Left cardiac atrium (tissue), 4 donors: ENCODE data around the gene SLC45A3. TPM values are rescaled to one million over a fixed set of nuclear protein-coding genes. Genes with fewer than 3 reads are reported as not detected.

Experiments used
- ATAC-seq, 2 donors: fragments of 200-7000 bp; cut with Tn5 transposase; one replicate each; pipeline ENCODE4 v1.9.1; 2020; ENCODE audit warnings: mild to moderate bottlenecking in 2 of 2, moderate library complexity in 2 of 2
- DNase-seq: peaks from one replicate; pipeline ENCODE4 v3.0.0-alpha.2; 2020
- intact Hi-C, 2 donors: fragments of 100-400 bp; cut with DNase I; formaldehyde crosslinking; loops; one replicate each; pipeline versions ENCODE4 v1.14.1 to v1.15.1; 2022 to 2023
- total RNA-seq, 2 donors: library from RNA; stranded (reverse); fragmentation: NEBNext Ultra II Directional; extraction: Animal tissue kit (Norgen Biotek cat#: 25700); gene quantifications; one replicate each; pipeline ENCODE4 v1.2.1, GENCODE V29; 2021
- donor health status: DM: no; HTN: yes; CAD: no.
- donor health status: DM: no; HTN: yes; CAD: no; lungs with severe emphysema.
- donor health status: DM: yes; HTN: yes; CAD: no.
- donor health status: Dilated cardiomyopathy.

The SLC45A3 gene
- total RNA-seq, 2 donors from 2014 or later, result 1.3 to 3.3 TPM

DNA sequence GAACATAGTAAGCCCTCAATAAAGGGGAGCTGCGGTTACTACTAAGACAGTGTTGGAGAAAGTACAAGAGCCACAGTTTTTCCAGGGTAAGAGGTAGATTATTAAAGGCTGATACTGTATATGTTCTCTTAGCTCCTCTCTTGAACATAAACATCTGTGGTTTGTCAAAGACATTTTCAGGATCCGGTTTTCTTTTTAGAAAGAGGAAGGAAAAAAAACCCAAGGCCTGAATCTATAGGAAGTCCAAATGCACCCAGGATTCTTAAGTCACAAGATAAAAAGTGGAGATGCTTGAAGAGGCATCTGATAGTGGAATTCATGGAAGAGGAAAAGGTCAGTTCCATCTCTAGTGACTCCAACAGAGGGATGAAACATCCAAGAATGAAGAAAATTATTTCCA, 24.6 kb upstream of the SLC45A3 start:
- intact Hi-C loops, result no loop called here
- no peak for DNase-seq
- no peak for ATAC-seq

DNA sequence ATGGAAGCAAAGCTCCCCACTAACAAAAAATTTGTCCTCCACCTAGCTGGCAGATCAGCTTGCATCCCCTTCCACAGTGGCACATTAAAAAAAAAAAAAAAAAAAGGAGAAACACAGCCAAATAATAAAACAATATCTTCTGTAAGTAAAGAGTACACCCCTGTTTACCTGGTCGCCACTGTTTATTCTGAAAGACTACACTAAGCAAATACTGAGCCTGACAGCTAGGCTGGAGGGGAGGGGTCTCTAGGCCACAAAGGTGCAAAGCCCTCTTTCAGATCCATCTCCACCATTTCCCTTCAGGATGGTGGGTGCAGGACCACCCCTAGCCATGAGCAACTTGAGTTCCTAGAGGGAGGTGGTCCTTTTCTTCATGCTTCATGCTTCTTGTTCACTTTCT, 22.8 kb upstream of the SLC45A3 start:
- ATAC-seq, result no peak
- intact Hi-C loops, result no loop called here
- DNase-seq, result no peak

DNA sequence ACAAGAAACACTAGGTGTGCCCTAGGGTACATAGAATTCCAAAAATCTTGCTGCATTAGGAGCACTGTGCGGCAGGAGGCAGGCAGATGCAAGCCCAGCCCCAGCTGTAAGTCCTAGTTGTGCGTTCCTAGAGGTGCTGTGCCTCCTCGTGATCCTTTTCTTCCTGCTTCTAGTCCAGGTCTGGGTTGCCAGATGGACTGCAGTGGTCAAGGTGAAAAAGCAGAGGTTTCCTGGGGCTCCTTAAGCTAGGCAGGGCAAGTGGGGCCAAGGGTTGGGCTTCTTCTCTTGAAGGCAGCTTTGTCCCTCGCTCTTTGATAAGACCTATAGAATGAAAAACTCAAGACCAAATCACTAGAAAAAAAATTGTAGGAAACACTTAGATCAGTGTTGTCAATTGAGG, 21.6 kb upstream of the SLC45A3 start:
- intact Hi-C loops, result no loop called here
- DNase-seq (no peak), ATAC-seq (no peak)

DNA sequence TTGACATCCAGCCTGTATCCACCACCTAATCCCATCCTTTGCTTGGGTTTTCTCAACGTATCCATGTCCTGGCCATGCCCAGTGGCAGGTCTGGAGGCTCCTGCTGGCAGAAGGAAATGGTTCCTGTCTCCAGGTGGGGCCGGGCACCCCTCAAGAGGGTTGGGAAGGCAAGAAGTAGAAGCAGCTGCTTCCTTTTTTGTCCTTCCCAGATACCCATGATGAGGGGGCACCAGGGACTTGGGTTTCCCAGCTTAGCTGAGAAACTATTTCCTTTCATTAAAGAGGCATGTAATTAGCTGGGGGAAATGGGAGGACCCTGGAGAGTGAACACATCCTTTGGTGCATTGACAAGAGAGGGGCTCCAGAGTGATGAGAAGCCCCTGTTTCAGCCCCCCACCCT, 21.1 kb upstream of the SLC45A3 start:
- no peak for ATAC-seq
- no peak for DNase-seq
- intact Hi-C loops, result no loop called here

DNA sequence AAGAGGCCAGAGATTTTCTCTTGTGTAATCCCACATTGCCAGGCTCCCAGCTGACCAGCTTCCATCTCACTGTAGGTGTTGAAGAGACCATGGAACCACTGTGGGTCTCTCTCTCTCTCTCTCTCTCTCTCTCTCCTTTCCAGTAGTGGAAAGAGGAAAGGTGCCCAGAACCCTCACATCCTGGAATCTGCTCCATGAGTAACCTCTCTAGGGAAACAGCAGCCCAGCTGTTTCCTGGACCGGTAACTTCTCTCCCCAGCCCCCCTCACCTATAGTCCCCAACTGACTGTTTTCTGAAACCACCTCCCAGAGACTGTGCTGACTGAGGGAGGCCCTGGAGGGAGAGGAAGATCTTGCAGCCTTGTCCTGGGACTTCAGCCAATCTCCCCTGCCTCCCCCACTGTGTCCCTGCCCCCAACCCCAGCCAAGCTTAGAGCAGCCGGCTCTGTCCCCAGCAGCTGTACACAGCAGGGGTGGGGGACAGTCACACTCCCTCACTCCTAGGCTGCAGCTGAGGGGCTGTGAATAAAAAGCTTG, 20.6 kb upstream of the SLC45A3 start:
- intact Hi-C loops, result no loop called here
- peak; percentile 69 to 82 for ATAC-seq
- DNase-seq, result no peak

DNA sequence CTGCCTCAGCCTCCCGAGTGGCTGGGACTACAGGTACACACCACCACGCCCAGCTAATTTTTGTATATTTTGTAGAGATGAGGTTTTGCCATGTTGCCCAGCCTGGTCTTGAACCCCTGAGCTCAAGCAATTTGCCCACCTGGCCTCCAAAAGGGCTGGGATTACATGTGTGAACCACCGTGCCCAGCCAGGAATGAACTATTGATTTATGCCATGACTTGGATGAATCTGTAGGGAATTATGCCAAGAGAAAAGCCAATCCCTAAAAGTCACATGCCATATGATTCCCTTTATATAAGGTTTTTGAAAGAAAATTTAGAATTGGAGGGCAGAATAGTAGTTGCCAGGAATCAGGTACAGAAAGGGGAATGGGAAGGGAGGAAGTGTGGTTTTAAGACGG, 19.1 kb upstream of the SLC45A3 start:
- ATAC-seq, result no peak

DNA sequence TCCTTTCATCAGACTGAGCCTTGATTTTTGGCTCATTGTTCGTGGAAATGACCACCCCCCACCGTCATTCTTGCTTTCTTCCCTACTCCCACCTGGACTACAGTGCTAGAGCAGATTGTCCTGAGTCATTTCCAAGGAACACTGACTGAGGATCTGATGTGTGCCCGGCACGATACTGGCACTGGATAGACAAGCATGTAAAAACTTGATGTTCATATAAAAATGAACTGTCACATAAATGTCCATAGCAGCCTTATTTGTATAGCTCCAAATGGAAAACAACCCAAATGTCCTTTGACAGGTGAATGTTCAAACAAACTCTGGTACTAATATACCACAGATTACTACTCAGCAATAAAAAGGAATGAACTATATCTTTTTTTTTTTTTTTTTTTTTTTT, 18.6 kb upstream of the SLC45A3 start:
- no peak for DNase-seq
- intact Hi-C loops, result no loop called here

More for the DNA sequence above, 19.1 kb upstream of the SLC45A3 start:
- DNase-seq, result no peak
- intact Hi-C loops, result no loop called here

DNA sequence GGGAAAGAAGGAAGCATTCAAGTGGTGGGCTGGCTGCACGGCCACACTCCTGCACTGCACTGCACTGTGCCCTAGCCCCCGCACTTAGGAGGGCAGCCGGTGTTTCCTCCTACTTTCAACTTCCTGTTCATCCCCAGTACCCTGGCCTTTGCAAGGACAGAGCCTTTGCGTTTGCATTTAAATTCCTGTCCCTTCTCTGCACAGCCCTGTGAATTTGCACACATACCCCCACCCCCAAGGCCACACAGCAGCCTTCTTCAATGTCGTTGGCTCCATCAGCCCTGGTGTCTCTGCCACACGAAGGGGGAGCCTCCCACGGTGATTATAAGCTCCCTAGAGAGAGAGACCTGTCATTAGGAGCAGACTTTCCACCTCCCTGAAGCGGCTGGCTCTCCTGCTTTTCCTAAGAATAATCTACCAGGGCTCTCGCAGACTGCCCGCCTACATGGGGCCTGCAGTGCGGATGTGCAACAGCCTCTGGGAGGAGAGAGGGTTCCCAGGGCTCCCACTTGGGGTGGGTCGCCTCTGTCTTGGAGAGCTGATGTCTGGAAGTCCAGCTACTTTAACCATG, 13.2 kb upstream of the SLC45A3 start:
- DNase-seq, result no peak
- ATAC-seq, result no peak
- intact Hi-C loops, result no loop called here

More for the DNA sequence above, 18.6 kb upstream of the SLC45A3 start:
- ATAC-seq, result no peak

DNA sequence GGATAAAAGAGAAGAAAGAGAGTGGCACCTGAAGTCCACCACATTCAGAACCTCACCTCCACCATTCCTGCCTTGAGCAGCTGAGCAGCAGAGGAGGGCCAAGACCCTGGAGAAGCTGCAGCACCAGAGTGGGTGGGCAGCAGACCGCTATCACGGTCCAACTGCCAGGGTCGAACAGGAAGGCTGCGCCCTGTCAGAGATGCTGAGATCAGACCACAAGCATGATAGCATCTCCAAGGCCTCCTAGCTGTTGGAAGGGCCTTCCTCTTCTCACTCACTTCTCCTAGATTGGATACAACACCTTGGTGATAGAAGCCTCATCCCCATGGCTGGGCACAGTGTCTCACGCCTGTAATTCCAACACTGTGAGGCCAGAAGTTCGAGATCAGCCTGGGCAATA, 12.1 kb upstream of the SLC45A3 start:
- ATAC-seq, result no peak
- intact Hi-C loops, result no loop called here

DNA sequence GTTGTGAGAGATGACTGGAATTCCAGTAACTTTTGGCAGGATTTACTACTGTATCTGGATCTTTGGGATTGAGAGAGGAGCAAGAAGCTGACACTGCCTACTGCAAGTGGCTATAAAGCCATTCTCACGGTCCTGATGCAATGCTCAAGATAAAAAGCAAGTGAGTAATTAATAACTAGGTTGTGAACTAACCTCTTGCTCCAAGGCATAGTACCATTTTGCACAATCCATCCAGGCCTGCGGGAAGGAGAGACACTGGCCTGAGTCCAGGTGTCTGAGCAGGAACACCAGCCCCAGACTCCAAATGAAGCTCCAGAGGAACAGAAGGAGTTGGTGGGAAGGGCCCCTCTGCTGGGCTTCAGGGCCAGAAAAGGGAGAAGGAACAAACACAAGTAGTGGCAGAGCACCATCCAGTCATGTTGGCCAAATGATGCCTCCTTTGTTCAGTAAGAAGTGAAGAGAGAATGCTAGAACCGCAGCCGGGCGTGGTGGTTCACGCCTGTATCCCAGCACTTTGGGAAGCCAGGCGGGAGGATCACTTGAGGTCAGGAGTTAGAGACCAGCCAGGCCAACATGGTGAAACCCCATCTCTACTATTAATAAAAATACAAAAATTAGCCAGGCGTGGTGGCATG, 9.9 kb upstream of the SLC45A3 start:
- intact Hi-C loops, result no loop called here
- no peak for ATAC-seq
- no peak for DNase-seq

More for the DNA sequence above, 12.1 kb upstream of the SLC45A3 start:
- no peak for DNase-seq

DNA sequence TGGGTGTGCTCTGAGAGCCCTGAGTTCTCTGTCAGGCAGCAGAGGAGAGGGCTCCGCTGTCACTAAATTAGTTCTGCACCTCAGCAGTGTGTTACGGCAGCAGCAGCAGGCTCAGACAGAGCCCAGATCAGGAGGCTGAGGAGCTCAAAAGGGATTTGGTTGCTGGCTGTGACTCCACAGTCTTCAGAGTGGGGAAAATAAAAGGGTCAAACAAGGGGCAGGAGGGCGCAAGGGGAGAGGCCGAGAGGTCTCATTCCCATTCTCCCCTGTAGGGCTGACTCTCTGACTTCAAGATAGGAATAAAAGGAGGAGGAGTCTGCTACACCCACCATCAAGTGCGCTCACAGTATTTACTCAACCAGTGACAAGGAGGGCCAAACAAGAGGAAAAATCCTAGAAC, 9.2 kb upstream of the SLC45A3 start:
- no peak for DNase-seq
- intact Hi-C loops, result no loop called here
- ATAC-seq, result no peak

DNA sequence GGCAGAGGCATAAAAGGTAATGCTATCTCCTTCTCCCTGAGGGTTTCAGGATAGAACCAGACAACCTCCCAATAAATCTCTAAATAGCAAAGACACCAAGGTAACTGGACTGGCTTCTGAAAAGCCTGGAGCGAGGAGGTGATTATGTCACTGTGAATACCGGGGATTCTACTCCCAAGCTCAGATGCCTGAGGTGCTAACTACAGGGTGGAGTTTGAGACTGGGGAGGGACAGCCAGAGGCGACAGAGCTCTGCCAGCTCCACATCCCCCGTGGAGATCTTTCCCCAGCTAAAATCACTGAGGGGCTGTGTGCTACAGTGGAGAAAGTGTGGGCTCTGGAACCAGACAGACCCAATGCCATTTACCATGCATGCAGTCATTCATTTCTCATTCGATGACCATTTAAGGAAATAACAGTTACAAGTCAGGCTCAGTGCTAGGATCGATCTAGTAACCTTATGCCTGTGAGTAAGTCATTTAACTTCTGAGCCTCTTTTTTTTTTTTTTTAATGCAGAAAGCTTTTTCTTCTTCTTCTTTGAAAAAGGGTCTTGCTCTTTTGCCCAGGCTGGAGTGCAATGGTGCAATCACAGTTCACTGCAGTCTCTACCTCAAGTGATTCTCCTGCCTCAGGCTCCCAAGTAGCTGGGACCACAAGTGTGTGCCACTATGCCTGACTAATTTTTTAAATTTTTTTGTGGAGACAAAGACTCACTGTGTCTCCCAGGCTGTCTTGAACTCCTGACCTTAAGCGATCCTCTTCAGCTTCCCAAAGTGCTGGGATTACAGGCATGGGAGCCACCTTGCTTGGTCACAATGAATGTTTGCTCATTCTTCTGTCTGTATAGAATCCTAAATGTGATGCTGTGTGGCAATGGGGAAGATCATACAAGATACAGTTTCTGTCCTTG, 8.1 kb upstream of the SLC45A3 start:
- intact Hi-C loops, result no loop called here
- ATAC-seq (no peak), DNase-seq (no peak)

DNA sequence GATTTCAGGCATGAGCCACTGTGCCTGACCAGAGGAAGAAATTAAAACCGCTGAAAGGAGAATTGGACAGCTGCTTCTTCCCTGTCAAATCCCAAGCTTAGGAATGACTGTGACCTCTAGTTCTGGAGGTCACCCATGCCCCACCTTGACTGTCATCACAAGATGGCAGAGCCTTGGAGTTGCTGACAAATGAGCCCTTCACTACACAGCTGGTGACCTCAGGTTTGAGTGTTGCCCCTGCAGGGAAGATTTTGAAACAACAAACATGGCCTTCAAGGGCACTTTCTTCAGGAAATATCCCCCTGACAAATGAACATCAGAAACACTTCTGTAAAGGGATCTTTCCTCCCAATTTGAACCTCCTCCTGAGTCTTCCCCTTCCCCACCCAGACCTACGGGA, 6.9 kb upstream of the SLC45A3 start:
- DNase-seq (no peak), ATAC-seq (no peak)
- intact Hi-C loops, result no loop called here

DNA sequence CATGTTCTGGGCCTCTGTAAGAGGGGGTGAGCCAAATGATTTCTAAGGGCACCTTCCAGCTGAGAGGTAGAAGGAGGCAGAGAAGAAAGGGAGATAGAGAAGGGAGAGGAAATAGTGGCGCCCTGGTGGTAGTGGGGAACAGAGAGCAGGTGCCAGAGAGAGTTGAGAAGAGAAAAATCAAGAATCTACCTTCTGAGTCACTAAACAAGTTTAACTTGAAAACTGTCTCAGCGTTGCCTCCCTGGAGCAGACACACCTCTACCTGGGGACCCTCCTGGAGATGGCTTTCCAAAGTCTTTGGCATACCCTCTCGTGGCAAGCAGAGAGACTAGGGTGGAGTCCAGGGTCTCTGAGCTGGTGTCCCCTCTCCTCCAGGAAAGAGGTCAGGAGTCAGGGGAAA, 1.1 kb upstream of the SLC45A3 start:
- intact Hi-C loops, result no loop called here
- DNase-seq (no peak), ATAC-seq (no peak)

DNA sequence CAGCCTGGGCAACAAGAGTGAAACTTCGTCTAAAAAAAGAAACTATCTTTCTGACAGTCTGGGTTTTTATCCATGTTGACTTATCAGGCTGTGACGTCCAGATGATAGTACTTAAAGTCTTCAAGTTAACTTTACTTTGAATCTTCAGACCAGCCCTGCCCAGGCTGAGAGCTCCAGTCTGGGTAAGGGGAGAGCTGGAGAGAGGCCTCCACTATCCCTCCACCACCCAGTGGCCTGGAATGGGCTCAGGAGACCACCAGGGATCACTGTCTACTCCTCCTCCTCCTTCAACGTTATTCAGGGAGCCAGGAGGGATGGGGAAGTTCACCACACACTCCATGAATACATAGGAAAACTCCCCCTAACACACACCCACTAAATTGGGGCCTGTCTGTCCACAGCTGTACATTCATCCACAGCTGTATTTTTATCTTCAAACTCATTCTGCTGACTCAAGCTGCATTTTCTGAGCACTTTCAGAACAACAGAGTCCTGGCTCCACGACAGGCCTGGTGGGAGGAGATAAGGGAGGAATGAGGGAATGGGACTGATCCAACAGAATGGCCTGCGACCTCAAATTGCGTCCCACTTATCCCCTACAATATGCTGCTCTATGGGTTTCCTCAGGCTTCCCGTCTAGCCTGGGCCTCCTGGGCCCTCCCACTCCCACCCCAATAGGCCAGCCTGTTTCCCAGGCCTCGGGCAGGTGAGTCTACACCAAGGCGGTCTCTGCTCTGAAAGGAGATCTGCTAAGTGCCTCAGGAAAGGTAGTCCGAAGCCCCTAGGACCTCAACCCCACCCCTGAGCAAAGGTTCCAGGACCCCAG, 1.8 kb downstream of the SLC45A3 start:
- intact Hi-C loops, result no loop called here
- DNase-seq (peak; percentile 39), ATAC-seq (peak; percentile 52 to 69)

DNA sequence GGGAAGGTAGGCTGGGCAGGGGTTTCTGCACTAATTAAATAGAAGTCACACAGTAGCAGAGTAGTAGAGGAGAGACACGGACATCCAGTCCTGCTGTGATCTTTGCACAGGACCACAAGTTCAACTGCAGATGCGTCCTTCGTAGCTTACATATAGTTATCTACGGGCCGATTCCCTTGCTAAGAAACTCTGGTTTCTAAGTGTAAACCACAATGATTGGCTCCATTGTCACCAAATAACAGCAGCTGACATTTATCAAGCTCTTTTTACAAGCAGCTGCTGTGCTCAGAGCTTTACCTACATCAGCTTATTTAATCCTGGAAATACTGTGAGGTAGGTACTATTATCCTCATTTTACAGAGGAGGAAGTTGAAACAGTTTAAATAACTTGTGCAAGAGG, 3.1 kb downstream of the SLC45A3 start:
- no peak for ATAC-seq
- intact Hi-C loops, result no loop called here
- DNase-seq, result no peak

DNA sequence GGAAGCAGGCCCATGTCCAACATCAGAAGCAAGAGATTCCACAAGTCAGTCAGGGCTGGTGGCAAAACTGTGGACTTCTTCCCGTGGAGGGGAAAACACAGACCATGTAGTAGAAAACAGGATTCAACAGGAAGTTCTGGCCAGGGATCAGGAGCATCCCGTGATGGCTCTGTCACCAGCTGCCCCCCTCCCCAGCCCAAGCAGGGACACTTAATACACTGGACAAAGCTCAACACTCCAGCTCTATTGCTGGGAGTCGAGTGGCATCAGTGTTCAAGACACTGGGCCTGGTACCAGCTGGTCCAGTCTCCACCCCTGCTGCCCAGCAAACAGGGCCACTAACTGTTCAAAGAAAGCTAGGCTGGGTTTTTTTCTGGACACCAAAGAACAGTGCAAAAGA, 3.7 kb downstream of the SLC45A3 start:
- ATAC-seq, result no peak
- no peak for DNase-seq
- intact Hi-C loops, result no loop called here

DNA sequence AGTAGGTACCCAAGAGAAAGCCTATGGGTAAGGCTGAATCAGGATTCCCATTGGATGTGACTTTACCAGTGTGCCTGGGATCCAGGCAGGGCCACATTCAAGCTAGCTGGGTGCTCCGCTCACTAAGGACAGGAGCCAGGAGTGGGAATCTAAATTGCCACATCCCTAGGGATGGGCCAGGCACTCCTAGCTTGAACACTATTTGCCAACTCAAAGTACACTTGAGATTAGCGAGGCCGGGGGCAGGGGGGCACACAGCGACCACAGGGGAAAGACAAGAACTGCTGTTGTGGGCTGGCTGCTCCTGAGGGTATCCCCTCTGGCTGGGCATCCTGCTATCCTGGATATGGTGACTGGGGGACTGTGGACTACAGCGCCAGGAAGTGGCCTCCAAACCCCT, 4.3 kb downstream of the SLC45A3 start:
- no peak for ATAC-seq
- intact Hi-C loops, result no loop called here
- no peak for DNase-seq

DNA sequence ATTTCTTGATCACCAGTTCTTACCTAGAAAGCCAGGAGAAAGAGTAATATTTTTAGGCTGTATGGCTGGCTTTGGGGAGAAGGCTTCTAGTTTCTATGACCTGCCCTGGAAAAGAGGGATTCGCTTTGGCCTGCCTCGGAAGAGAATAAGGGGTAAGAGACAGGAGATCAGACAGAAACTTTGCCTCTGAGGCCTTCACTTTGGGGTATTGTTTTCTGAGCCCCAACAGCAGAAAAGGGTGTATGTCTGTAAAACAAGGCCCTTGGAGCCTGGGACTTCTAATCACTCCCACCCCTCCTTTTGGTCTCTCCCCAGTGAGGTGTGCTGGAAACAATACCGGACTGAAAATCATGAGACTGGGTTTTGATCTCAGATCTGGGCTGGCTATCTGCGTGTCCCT, 5.1 kb downstream of the SLC45A3 start:
- ATAC-seq (no peak), DNase-seq (no peak)
- intact Hi-C loops, result no loop called here
